ENCODE data around the gene PTGES2. TPM values are rescaled to one million over a fixed set of nuclear protein-coding genes. Genes with fewer than 3 reads are reported as not detected.

The PTGES2 gene
- total RNA-seq, 1 donor from 2014 or later = 39.8 TPM

DNA sequence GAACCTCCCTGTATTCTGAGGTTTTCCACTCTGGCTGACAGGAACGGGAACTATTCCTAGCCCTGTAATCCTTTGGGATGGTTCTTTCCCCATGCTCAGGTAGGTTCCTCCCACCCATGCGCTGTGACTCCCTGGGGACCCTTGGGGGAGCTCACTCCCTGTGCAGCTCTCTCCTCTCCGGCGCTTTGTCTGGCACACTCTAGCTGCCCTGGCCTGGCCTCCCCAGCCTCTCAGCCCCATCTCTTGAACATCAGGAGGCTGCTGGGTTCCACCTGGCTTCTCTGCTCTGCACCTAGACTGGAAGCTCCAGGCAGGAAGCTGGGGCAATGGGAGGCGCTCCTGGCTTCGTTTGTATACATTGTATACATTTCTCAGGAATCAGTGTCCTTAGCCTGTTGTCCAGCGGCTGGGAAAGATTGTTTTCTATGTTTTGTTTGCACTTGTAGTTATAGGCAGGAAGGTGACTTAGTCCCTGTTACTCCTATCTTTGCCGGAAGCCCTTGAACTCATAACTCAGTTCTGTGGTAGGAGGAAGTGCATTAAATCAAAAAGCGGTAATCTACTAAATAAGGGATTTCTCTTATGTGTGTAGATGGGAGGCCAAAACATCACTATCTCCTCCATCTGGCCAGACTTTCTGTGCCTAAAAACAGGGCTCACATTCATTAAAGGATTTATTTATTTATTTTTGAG is 39.1 kb downstream of the PTGES2 start:
- H3K4me3 Mint-ChIP-seq (ENCODE audit: unreplicated experiment) = no peak overlapping the region
- H3K36me3 Mint-ChIP-seq (ENCODE audit: low read depth, unreplicated experiment) = peaks cover 9% of the 10 kb centered on the region

DNA sequence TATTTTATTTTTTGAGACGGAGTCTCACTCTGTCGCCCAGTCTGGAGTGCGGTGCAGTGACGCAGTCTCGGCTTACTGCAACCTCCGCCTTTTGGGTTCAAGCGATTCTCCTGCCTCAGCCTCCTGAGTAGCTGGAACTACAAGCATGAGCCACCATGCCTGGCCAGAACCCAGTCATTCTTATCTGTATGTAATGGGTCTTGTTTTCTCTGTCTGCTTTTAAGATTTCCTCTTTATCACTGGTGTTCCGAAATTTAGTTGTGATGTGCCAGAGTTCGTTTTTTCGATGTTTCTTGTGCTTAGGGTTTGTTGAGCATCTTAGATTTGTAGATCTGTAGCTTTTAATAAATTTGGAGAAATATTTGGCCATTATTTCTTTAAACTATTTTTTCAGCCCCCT is 40.3 kb downstream of the PTGES2 start:
- no peak for TF ChIP-seq CTCF (IDR thresholded peaks at IDR 0.05; ENCODE audit: unreplicated experiment)
- Mint-ChIP-seq H3K36me3 (ENCODE audit: low read depth, unreplicated experiment) (peaks cover 9% of the 10 kb centered on the region), H3K4me3 (ENCODE audit: unreplicated experiment) (no peak overlapping the region), H3K27me3 (ENCODE audit: unreplicated experiment) (peaks cover 4% of the 10 kb centered on the region), H3K9me3 (ENCODE audit: unreplicated experiment) (no peaks in the 10 kb centered on the region), H3K27ac (ENCODE audit: unreplicated experiment) (no peak overlapping the region), H3K4me1 (ENCODE audit: unreplicated experiment) (no peaks in the 10 kb centered on the region)
- DNase-seq (ENCODE audit: low spot score) = no peak

More for the DNA sequence above, 39.1 kb downstream of the PTGES2 start:
- H3K4me1 Mint-ChIP-seq (ENCODE audit: unreplicated experiment) = no peaks in the 10 kb centered on the region
- H3K9me3 Mint-ChIP-seq (ENCODE audit: unreplicated experiment) = no peaks in the 10 kb centered on the region
- no peak for TF ChIP-seq CTCF (IDR thresholded peaks at IDR 0.05; ENCODE audit: unreplicated experiment)
- peaks cover 4% of the 10 kb centered on the region for H3K27me3 Mint-ChIP-seq (ENCODE audit: unreplicated experiment)
- H3K27ac Mint-ChIP-seq (ENCODE audit: unreplicated experiment) = no peak overlapping the region
- no peak for DNase-seq (ENCODE audit: low spot score)

- DNase-seq (ENCODE audit: low spot score) = no peak
- H3K27ac Mint-ChIP-seq (ENCODE audit: unreplicated experiment) = no peak overlapping the region
Observed at GRCh38 chr9:128085943-128086342, 41.6 kb downstream of the PTGES2 start.

GRCh38 chr9:128084746-128085145 is 42.8 kb downstream of the PTGES2 start:
- peaks cover 6% of the 10 kb centered on the region for H3K36me3 Mint-ChIP-seq (ENCODE audit: low read depth, unreplicated experiment)
- no peak for DNase-seq (ENCODE audit: low spot score)
- H3K9me3 Mint-ChIP-seq (ENCODE audit: unreplicated experiment) = no peaks in the 10 kb centered on the region
- TF ChIP-seq CTCF (IDR thresholded peaks at IDR 0.05; ENCODE audit: unreplicated experiment) = no peak
- H3K27ac Mint-ChIP-seq (ENCODE audit: unreplicated experiment) = no peak overlapping the region
- peaks cover 2% of the 10 kb centered on the region for H3K27me3 Mint-ChIP-seq (ENCODE audit: unreplicated experiment)
- H3K4me3 Mint-ChIP-seq (ENCODE audit: unreplicated experiment) = no peak overlapping the region
- no peaks in the 10 kb centered on the region for H3K4me1 Mint-ChIP-seq (ENCODE audit: unreplicated experiment)

More at GRCh38 chr9:128085943-128086342, 41.6 kb downstream of the PTGES2 start:
- TF ChIP-seq CTCF (IDR thresholded peaks at IDR 0.05; ENCODE audit: unreplicated experiment) = no peak
- Mint-ChIP-seq H3K4me3 (ENCODE audit: unreplicated experiment) (no peak overlapping the region), H3K36me3 (ENCODE audit: low read depth, unreplicated experiment) (peaks cover 9% of the 10 kb centered on the region), H3K4me1 (ENCODE audit: unreplicated experiment) (no peaks in the 10 kb centered on the region), H3K27me3 (ENCODE audit: unreplicated experiment) (peaks cover 4% of the 10 kb centered on the region), H3K9me3 (ENCODE audit: unreplicated experiment) (no peaks in the 10 kb centered on the region)

- no peak for TF ChIP-seq CTCF (IDR thresholded peaks at IDR 0.05; ENCODE audit: unreplicated experiment)
- H3K4me1 Mint-ChIP-seq (ENCODE audit: unreplicated experiment) = peaks cover 13% of the 10 kb centered on the region
- H3K36me3 Mint-ChIP-seq (ENCODE audit: low read depth, unreplicated experiment) = peaks cover 6% of the 10 kb centered on the region
- H3K9me3 Mint-ChIP-seq (ENCODE audit: unreplicated experiment) = no peaks in the 10 kb centered on the region
- H3K4me3 Mint-ChIP-seq (ENCODE audit: unreplicated experiment) = no peak overlapping the region
- no peak for DNase-seq (ENCODE audit: low spot score)
- H3K27me3 Mint-ChIP-seq (ENCODE audit: unreplicated experiment) = peaks cover 2% of the 10 kb centered on the region
- peak overlapping the region; percentile 37 for H3K27ac Mint-ChIP-seq (ENCODE audit: unreplicated experiment)
Observed at GRCh38 chr9:128082151-128082550, 45.4 kb downstream of the PTGES2 start.

Data from endothelial cell (in vitro differentiated cells).